Fibroblast of pulmonary artery (primary cell): Measurements from ENCODE around the gene KIAA0040.

ENCODE experiments used
- DNase-seq: peaks from one replicate; pipeline ENCODE4 v3.0.0-alpha.2; 2010; ENCODE audit warnings: low read depth
- H3K4me3 ChIP-seq: replicated peaks from 2 replicates; pipeline ENCODE4 v1.5.1; 2011; ENCODE audit warnings: low read depth, mild to moderate bottlenecking, control low read depth, low read length, moderate library complexity
- CTCF ChIP-seq: IDR thresholded peaks from 2 replicates; pipeline ENCODE4 v1.5.1; 2011; ENCODE audit warnings: mild to moderate bottlenecking, control low read depth, low read length, inconsistent platforms; ENCODE audit errors: missing control alignments

KIAA0040 gene

GRCh38 chr1:175128523-175128922, 64.1 kb downstream of the KIAA0040 start:
- no peak for DNase-seq
- H3K4me3 ChIP-seq, result no peak overlapping the region
- TF ChIP-seq CTCF, result no peak

GRCh38 chr1:175127565-175127964, 65.0 kb downstream of the KIAA0040 start:
- H3K4me3 ChIP-seq, result no peak overlapping the region
- no peak for DNase-seq
- no peak for TF ChIP-seq CTCF

- peak; percentile 14 for DNase-seq
- TF ChIP-seq CTCF, result no peak
- no peak overlapping the region for H3K4me3 ChIP-seq
Measured at GRCh38 chr1:175126347-175126746, 66.2 kb downstream of the KIAA0040 start.

GRCh38 chr1:175124861-175125260, 67.7 kb downstream of the KIAA0040 start:
- peak; percentile 41 for DNase-seq
- no peak overlapping the region for H3K4me3 ChIP-seq
- TF ChIP-seq CTCF, result no peak

- DNase-seq, result no peak
- H3K4me3 ChIP-seq, result no peak overlapping the region
- TF ChIP-seq CTCF, result no peak
Measured at GRCh38 chr1:175120511-175120910, 72.1 kb downstream of the KIAA0040 start.

GRCh38 chr1:175118375-175119367, 73.9 kb downstream of the KIAA0040 start:
- DNase-seq, result no peak
- H3K4me3 ChIP-seq, result no peak overlapping the region
- no peak for TF ChIP-seq CTCF
